Kasumi-1 (cell line): ENCODE results near the gene HMGB4.

Source experiments
- DNase-seq, 2 experiments: peaks; one replicate each; lab custom pipeline; 2025; lab: John Stamatoyannopoulos, UW

The HMGB4 gene

GRCh38 chr1:33898406-33898805 lies 34.5 kb downstream of the HMGB4 start:
- DNase-seq: no peak

DNA sequence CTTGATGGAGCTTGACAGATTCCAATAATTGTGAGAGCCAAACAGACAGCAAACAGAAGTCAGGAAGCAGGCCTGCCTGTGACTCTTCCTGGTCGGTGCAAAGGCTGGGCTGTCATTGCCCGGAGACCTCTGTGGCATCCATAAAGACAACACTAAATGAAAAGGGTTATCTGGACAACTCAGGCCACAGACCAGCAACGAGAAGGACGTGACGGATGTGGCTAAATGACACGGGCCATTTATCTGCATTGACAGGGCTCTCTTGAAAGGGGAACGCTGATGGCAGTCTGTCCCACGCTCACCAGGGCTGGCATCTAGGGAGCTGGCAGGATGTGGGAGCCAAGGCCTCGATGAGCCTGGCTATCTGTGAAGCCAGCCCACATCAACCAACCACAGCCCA lies 35.0 kb downstream of the HMGB4 start:
- DNase-seq: no peak

- no peak for DNase-seq
Measured at GRCh38 chr1:33899746-33900145, 35.9 kb downstream of the HMGB4 start.

DNA sequence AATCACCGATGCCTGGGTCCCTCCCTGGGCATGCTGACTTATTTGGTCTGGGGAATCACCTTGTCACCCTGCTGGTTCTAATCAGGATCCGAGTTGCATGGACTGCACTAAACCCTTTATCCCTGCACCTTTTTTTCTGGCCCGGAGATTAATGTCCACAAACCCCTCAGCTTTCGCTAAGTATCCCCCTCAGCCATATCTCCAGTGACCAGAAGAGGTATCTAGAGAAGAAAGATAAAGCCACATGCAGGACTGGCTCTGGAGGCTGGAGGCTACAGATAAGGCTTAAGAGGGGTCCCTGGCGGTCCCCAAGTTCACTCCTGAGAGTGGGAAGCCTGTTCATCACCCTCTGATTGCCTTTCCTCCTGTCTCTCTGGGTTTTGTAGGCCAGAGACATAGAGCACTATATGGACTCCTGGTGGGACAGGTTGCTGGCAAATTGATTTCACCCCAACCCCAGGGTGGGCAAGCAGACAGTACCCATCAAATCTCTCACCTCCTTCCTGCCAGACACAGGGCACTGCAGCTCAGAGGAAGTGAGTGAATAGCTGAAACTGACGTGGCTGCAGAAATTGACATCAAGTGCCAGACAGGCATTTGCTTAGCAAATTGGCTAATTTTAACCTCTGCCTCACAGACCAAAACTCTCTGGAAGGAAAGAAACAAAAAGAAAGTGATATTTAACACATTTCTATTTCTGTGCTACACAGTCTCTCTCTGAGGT lies 38.8 kb downstream of the HMGB4 start:
- no peak for DNase-seq

- DNase-seq: no peak
Measured at GRCh38 chr1:33903210-33903589, 39.3 kb downstream of the HMGB4 start.

GRCh38 chr1:33905241-33905640 lies 41.4 kb downstream of the HMGB4 start:
- no peak for DNase-seq

DNA sequence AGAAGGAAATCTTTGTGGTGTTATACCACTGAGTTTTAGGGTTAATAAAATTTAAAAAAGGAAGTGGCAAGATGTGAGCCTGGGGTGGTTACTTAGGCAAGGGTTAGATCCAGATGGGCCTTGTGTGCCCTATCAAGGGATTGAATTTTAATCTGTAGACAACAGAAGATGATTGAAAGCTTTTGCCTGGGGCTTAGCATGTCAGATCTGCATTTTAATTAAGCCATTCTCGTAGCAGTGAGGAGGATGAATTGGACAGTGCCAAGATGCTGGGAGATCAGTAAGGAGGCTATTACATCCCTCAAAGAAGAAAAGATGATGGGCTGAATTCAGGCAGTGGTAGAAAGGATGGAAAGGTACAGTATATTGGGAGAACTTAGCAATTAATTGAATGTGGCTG lies 42.3 kb downstream of the HMGB4 start:
- DNase-seq: no peak

GRCh38 chr1:33908324-33908956 lies 44.6 kb downstream of the HMGB4 start:
- no peak for DNase-seq
